Prostate gland (tissue), 2 donors: Measurements from ENCODE around the gene SLC9A8.

Source experiments
- POLR2A ChIP-seq: fragments of 450-650 bp; IDR thresholded peaks from one replicate; pipeline ENCODE4 v1.6.1; 2016; ENCODE audit warnings: antibody characterized with exemption, mild to moderate bottlenecking
- TF ChIP-seq, protein P1 (sequence below), 4 experiments: fragments of 200-600 bp in 2 of 4; fragments of 450-650 bp in 2 of 4; sonication (generic) in 2 of 4; IDR thresholded peaks; 1 replicate in 3 of 4; 2 replicates in 1 of 4; pipeline ENCODE4 v1.5.1; 2016 to 2019; ENCODE audit warnings: antibody characterized with exemption in 4 of 4, mild to moderate bottlenecking in 2 of 4, moderate library complexity in 2 of 4

DNA sequence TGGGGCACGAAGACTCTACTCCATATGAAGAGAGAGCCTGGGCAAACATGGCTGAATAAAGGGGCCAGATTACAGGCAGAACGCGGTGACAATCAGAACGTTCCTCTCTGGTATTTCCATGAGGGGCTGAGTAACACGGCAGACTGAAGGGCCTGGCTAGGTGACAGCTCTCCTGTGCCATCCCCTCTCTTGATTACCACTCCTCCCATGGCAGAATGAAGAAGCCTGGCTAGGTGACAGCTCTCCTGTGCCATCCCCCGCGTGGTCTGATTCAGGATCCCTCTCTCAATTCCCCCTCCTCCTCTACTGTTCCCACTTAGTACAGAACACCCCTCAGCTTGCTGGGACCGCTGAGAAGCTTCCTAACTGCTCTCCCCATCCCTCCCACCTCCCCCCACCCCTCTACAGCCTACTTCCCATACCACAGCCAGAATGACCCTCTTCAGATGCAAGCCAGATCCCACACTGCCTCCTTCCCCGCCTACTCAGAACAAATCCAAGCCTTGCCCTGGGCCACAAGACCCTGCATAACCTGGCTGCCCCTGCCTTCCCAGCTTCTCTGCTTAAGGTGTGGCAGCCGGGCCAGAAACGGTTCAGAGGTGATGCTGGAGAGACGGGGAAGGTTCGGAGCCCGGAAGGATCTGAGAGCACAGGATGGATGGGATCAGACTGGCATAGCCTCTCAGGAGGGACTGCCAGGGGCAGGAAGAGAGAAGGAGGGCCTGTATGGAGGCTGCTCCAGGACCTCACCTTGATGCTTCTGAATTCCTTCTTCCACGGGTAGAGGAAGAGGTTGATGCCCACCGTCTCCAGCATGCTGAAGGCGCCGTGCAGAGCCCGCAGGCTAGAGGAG is 95.0 kb downstream of the SLC9A8 start:
- no peak for TF ChIP-seq POLR2A
- TF ChIP-seq, protein P1, sequence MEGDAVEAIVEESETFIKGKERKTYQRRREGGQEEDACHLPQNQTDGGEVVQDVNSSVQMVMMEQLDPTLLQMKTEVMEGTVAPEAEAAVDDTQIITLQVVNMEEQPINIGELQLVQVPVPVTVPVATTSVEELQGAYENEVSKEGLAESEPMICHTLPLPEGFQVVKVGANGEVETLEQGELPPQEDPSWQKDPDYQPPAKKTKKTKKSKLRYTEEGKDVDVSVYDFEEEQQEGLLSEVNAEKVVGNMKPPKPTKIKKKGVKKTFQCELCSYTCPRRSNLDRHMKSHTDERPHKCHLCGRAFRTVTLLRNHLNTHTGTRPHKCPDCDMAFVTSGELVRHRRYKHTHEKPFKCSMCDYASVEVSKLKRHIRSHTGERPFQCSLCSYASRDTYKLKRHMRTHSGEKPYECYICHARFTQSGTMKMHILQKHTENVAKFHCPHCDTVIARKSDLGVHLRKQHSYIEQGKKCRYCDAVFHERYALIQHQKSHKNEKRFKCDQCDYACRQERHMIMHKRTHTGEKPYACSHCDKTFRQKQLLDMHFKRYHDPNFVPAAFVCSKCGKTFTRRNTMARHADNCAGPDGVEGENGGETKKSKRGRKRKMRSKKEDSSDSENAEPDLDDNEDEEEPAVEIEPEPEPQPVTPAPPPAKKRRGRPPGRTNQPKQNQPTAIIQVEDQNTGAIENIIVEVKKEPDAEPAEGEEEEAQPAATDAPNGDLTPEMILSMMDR (IDR thresholded peaks at IDR 0.05), result no peak
